Ovary (tissue), 9 donors: ENCODE data around the gene ZNF222. TPM values are rescaled to one million over a fixed set of nuclear protein-coding genes. Genes with fewer than 3 reads are reported as not detected.

Experiments
- DNase-seq, 5 donors: peaks; one replicate each; pipeline ENCODE4 v3.0.0-alpha.2; 2019 to 2020
- H3K27ac ChIP-seq, 2 donors: fragments of 200-600 bp; one replicate each; pipeline versions ENCODE4 v1.5.1 to v1.8.0; 2019 to 2022
- H3K27me3 ChIP-seq: fragments of 200-600 bp; one replicate; pipeline ENCODE4 v1.8.0; 2022
- H3K36me3 ChIP-seq: fragments of 200-600 bp; sonication (generic); one replicate; pipeline ENCODE4 v1.5.1; 2019
- H3K4me1 ChIP-seq: one replicate; pipeline ENCODE4 v1.8.1; 2013; ENCODE audit warnings: mild to moderate bottlenecking, moderate library complexity; ENCODE audit not compliant: insufficient read depth
- H3K4me3 ChIP-seq: fragments of 200-600 bp; sonication (generic); one replicate; pipeline ENCODE4 v1.5.1; 2017
- H3K9me3 ChIP-seq, 2 donors: fragments of 200-600 bp in 1 of 2; sonication (generic) in 1 of 2; one replicate each; pipeline versions ENCODE4 v1.5.1 to v1.8.1; 2013 to 2019; ENCODE audit warnings: mild to moderate bottlenecking in 1 of 2, moderate library complexity in 1 of 2
- EP300 ChIP-seq: sonication (generic); formaldehyde crosslinking; IDR thresholded peaks from one replicate; pipeline ENCODE4 v1.6.1; 2017; ENCODE audit warnings: antibody characterized with exemption
- POLR2A ChIP-seq: fragments of 450-650 bp; IDR thresholded peaks from one replicate; pipeline ENCODE4 v1.6.1; 2017; ENCODE audit warnings: antibody characterized with exemption, mild to moderate bottlenecking, moderate library complexity
- WGBS, 3 donors: extraction: QIAGEN DNeasy Blood & Tissue Kit in 1 of 3; methylation state at CpG; one replicate each; pipeline versions ENCODE4 v1.1.5 to v1.1.7; 2013 to 2017; 5-methylcytosine and 5-hydroxymethylcytosine counted together
- intact Hi-C, 4 donors: fragments of 100-400 bp; cut with DNase I; formaldehyde crosslinking; loops; one replicate each; pipeline versions ENCODE4 v1.11.0 to v1.15.1; 2022 to 2023
- polyA plus RNA-seq, 2 donors: library from polyadenylated mRNA; stranded (reverse); fragments of 200-250 nt in 1 of 2; fragments of 350-450 nt in 1 of 2; fragmentation: Illumina TruSeq in 1 of 2; extraction: RNeasy Lipid Tissue Mini Kit (QIAGEN cat#74804) in 1 of 2; gene quantifications; one replicate each; pipeline ENCODE4 v1.2.3, GENCODE V29; 2013 to 2014
- total RNA-seq, 7 donors: library from RNA; depleted of rRNA in 2 of 7; stranded (reverse); fragments of >200 nt in 2 of 7; fragmentation: NEBNext Ultra II Directional in 3 of 7; extraction: Animal tissue kit (Norgen Biotek cat#: 25700) in 3 of 7; gene quantifications; one replicate each; pipeline versions ENCODE4 v1.1.0 to v1.2.4, GENCODE V29; 2016 to 2023
- TF ChIP-seq, protein P1 (sequence below), 3 donors: fragments of 450-650 bp in 2 of 3; fragments of 200-600 bp in 1 of 3; IDR thresholded peaks; one replicate each; pipeline versions ENCODE4 v1.5.1 to v1.8.0; 2016 to 2022; ENCODE audit warnings: antibody characterized with exemption in 3 of 3, mild to moderate bottlenecking in 1 of 3
- donor health status: DM: no; HTN: no; CAD: no; lungs with moderate emphysema.
- donor health status: DM: no; HTN: no; CAD: no.
- donor health status: Bipolar disorder and iron deficiency.
- donor health status: DM: yes; HTN: yes; CAD: no.
- donor health status: DM: no; HTN: no; CAD: no.
- donor health status: DM: yes; HTN: yes; CAD: no.

The ZNF222 gene
- total and polyA plus RNA-seq, 9 donors, result 3.3 to 6.0 (median 4.8) TPM

DNA sequence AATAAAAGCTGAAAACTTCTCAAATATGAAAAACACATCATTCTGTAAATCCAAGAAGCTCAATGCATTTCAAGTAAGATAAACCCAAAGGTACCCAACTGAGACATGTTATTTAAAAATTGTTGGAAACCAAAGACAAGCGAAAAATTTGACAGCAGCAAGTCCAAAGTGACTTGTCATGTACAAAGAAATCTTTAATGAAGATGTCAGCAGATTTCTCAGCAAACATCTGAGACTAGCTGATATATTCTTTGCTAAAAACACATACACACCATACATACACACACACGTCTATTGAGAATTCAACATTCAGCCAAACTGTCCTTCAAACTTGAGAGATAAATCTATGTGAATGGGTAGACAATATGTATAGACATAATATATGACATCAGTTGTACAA is 5.7 kb upstream of the ZNF222 start:
- intact Hi-C loops, result no loop called here
- H3K4me1 ChIP-seq, result no peaks in the 10 kb centered on the region
- no peaks in the 10 kb centered on the region for H3K36me3 ChIP-seq
- TF ChIP-seq EP300, result no peak
- TF ChIP-seq, protein P1, sequence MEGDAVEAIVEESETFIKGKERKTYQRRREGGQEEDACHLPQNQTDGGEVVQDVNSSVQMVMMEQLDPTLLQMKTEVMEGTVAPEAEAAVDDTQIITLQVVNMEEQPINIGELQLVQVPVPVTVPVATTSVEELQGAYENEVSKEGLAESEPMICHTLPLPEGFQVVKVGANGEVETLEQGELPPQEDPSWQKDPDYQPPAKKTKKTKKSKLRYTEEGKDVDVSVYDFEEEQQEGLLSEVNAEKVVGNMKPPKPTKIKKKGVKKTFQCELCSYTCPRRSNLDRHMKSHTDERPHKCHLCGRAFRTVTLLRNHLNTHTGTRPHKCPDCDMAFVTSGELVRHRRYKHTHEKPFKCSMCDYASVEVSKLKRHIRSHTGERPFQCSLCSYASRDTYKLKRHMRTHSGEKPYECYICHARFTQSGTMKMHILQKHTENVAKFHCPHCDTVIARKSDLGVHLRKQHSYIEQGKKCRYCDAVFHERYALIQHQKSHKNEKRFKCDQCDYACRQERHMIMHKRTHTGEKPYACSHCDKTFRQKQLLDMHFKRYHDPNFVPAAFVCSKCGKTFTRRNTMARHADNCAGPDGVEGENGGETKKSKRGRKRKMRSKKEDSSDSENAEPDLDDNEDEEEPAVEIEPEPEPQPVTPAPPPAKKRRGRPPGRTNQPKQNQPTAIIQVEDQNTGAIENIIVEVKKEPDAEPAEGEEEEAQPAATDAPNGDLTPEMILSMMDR (IDR thresholded peaks at IDR 0.05), result no peak
- 35 to 52% (median 45%) methylated on average over 2 of the region's 2 CpGs for WGBS, 3 donors
- no peaks in the 10 kb centered on the region for H3K27me3 ChIP-seq
- H3K4me3 ChIP-seq, result no peak overlapping the region
- DNase-seq, result no peak
- H3K27ac ChIP-seq, result no peak overlapping the region
- H3K9me3 ChIP-seq, result peaks cover 0 to 4% of the 10 kb centered on the region in 2 donors

DNA sequence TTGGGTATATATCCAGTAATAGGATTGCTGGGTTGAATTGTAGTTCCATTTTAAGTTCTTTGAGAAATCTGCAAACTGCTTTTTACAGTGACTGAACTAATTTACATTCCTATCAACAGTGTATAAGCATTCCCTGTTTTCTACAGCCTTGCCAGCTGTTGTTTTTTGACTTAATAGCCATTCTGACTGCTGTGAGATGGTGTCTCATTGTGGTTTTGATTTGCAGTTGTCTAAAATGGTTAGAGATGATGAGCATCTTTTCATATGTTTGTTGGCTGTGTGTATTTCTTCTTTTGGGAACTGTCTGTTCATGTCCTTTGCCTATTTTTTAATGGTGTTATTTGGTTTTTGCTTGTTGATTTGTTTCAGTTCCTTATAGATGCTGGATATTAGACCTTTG is 4.0 kb upstream of the ZNF222 start:
- Histone ChIP-seq H3K27me3 (no peaks in the 10 kb centered on the region), H3K27ac (no peak overlapping the region), H3K9me3 (peaks cover 0 to 4% of the 10 kb centered on the region in 2 donors), H3K36me3 (no peaks in the 10 kb centered on the region), H3K4me3 (no peak overlapping the region), H3K4me1 (peaks cover 4% of the 10 kb centered on the region)
- no peak for DNase-seq
- TF ChIP-seq POLR2A (no peak), EP300 (no peak)
- TF ChIP-seq, protein P1 (IDR thresholded peaks at IDR 0.05), result no peak
- intact Hi-C loops, result no loop called here

DNA sequence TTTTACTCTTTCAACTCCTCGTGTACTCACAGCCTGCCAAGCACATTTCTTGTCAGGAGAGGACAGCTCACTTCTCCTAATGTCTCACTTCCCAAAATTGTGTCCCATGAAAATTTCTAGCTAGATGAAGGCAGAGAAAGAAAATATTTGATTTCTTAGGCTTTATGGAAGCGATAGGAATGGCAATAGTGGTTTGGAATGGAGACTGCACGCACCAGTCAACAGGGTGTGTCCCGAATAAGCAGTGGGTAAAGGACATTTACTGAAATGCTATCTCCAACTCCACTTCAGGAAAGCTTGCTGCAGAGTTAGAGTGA is 321 bp upstream of the ZNF222 start:
- Histone ChIP-seq H3K36me3 (peaks cover 3% of the 10 kb centered on the region), H3K9me3 (peaks cover 0 to 21% of the 10 kb centered on the region in 2 donors), H3K4me1 (peaks cover 4% of the 10 kb centered on the region), H3K27me3 (no peaks in the 10 kb centered on the region), H3K27ac (no peak overlapping the region), H3K4me3 (peak overlapping the region; percentile 73)
- WGBS, 3 donors, result 35 to 41% (median 37%) methylated on average over 4 of the region's 4 CpGs
- TF ChIP-seq EP300 (no peak), POLR2A (no peak)
- TF ChIP-seq, protein P1 (IDR thresholded peaks at IDR 0.05), result no peak
- intact Hi-C loops, result no loop called here
- no peak for DNase-seq

DNA sequence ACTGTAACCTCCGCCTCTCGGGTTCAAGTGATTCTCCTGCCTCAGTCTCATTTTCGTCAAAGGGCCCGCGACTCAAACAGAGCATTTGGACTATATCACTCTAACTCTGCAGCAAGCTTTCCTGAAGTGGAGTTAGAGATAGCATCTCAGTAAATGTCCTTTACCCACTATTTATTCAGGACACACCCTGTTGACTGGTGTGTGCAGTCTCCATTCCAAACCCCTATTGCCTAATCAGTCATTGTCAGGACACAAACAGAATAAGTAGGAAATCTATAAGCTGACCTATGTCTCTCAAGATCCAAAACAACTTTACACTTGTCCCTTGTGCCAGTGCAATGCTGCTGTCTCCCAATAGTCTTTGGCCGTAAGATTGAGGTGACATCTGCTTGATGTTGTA is 1.4 kb downstream of the ZNF222 start:
- DNase-seq, result no peak
- intact Hi-C loops, result no loop called here
- peaks cover 0 to 31% of the 10 kb centered on the region in 2 donors for H3K9me3 ChIP-seq
- H3K4me1 ChIP-seq, result peaks cover 4% of the 10 kb centered on the region
- 95 to 100% (median 98%) methylated on average over 6 of the region's 6 CpGs for WGBS, 3 donors
- H3K27me3 ChIP-seq, result no peaks in the 10 kb centered on the region
- peaks cover 3% of the 10 kb centered on the region for H3K36me3 ChIP-seq
- no peak overlapping the region for H3K4me3 ChIP-seq
- TF ChIP-seq POLR2A, result no peak
- TF ChIP-seq EP300, result no peak
- TF ChIP-seq, protein P1 (IDR thresholded peaks at IDR 0.05), result no peak
- no peak overlapping the region for H3K27ac ChIP-seq
